T-helper 1 cell (primary cell): ENCODE measurements around the gene C1orf116.
A peak's percentile ranks its signal among the peaks of the same experiment; 100 is the strongest.

ENCODE experiments used
- DNase-seq, 5 donors: peaks; one replicate each; pipeline ENCODE4 v3.0.0-alpha.2; 2012 to 2020

C1orf116 gene

DNA sequence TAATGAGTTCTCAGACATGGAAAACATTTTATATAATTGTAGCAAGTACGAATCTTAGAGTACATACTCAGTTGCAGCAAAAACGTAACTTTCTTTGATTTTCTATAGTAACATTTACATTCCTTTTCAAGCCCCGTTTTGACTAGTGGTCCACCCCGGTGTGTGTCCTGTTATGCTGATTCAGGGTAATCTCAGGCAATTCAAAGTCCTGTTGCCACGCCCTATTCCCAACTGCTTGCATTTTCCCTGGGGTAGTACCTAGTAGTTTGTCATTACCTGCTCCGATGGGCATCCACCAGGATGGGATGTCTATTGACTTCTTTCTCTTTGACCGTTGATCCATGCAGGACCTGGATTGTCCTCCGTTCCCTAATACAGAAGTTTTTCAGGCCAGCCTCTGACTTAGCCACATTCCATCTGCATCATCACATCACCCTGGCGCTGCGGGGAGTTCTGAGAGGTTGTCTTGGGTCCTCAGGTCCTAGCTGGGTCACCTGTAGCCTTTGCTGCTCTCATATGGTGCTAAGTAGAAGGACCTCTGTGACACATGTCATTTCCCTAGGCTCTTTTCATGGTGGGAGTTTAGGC, 47.3 kb downstream of the C1orf116 start:
- no peak for DNase-seq

DNA sequence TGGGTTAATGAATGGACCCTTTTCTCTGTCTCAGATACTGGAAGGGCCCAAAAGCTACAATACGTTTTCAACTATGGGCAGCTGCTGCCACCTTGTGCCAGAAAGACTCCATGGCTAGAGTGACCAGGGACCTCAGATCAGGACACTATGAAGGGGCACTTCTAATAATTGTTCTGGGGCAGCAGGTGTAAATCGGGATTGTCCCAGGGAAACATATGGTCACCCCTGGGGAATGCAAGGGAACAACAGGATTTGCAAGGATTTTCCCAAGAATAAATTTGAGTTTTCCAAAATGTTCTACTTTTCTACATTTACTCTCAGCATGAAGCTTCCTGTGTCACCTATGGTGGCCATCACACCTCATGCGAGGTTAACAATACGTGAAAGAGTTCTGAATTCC, 50.3 kb downstream of the C1orf116 start:
- DNase-seq: peak; percentile 25 to 66 (median 34)

DNA sequence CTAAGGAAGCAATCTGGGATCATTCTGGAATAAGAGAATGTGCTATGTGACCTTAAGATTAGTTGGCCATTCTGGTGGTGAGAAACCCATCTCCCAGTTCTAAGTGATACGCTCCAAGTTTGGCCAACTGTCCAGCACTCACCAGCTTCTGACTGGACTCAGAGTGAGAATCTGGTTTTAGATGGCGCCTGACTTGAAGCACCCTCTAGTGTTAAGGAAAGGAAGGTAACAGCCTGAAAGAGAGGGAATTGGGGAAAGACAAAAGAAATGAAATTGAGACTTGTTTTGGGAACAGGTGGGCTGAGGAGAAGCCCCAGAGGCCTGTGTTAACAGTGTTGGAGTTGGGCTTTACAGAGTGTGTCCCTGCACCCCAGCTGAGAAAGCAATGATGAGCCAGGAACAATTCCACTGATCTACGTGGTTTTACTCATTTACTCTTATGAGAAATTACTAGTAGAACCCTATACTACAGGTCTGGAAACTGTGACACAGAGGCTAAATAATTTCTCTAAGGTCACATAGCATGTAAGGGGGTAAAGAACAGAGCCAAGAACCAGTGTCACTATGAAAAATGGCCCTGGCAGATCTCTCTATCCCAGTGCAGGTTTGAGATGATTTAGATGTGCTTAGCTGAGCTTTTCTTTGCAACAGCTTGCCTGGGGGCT, 53.0 kb downstream of the C1orf116 start:
- DNase-seq: no peak

DNA sequence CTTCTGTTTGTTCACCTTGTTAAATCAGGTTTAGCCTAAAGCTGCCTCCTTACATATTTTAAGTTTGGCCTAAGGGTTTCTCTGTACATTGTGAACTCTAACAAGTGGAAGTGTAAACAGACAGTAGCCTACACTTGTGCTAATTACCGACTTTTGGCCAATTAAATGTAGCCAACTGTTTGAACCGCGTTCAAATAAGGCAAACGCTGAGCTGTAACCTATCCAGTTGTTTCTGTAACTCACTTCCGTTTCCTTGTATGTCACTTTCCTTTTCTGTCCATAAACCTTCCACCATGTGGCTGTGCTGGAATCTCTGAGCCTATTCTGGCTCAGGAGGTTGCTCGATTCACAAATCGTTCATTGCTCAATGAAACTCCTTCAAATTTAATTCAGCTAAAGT, 54.3 kb downstream of the C1orf116 start:
- no peak for DNase-seq

DNA sequence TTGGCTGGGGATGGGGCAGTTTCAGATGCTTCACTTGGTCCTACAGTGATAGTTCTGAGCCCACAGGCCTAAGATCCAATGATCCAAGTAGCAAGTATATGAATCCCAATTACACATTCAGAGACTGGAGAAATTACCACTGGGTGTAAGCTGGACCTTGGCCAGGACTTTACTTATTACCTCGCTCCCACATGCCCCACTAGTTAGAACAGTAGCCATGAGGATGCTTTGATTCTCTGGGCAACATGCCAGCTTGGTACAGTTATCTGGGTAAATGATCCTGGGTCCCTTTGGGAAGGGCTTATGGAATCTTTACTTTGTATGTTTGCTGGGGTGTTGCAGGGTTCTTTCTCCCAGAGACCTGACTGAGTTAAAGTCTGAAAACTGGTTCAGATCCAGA, 57.2 kb downstream of the C1orf116 start:
- DNase-seq: no peak

DNA sequence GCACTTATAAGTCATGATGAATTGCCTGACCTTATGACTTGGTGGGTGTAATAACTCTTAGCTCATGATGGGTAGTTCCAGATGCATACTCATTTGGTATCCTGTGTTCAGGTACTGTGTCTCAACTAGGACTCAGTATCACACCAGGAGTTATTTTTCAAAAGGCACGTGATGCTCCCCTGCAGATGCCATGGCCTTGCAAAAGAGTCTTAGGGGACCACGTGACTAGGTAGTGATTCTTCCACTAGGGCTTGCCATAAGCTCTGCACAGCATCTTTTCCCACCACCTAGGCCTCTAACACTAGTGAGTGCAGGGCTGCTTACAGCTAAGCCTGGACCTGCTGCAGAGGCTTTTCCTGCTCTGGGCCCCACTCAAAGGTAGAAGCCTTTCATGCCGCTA, 58.4 kb downstream of the C1orf116 start:
- DNase-seq: no peak

DNA sequence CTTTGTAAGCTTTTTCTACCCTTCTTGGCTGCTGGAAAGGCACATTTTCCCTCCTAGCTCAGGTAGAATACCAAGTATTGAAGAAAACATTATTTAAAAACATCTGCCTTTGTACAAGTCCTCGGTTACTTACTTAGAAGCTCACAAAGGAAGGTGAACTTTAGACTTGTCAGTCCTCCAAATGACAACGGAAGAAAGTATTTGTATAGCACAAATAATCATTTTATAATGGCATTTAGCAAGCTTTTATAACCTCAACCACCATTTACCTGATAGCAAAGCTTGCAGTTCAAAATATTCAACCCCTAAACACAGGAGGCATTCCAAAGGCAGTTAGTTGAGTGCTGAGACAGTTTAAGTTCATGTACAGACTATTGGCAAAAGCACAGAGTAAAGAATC, 59.8 kb downstream of the C1orf116 start:
- DNase-seq: no peak

DNA sequence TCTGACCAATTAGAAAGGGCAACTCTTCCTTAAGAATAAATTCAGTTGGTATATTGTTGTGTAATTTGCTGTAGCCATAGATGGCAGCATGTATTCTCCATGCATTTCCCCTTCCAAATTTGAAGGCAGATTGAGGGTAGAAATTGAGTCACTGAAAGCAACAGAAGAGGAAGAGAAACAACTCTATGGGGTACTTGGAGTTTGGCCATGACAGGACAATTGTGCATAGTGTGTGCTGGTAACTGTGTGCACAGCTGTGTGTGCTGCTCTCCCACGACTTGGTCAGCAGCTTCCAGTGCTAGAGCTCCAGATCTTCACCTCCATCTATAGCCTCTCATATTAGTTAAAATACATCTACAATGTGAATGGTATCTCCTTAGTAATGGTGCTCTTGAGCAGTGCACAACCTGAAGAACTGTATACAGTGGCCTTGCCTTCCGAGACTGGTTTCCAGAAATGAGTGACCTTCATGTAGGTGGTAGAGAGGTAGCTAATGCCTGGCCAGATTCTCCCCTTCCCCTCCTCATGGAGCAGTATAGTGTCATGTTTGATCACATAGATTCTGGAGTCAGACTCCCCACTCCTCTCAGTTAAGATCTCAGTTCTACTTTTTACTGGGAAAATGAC, 61.4 kb downstream of the C1orf116 start:
- no peak for DNase-seq

DNA sequence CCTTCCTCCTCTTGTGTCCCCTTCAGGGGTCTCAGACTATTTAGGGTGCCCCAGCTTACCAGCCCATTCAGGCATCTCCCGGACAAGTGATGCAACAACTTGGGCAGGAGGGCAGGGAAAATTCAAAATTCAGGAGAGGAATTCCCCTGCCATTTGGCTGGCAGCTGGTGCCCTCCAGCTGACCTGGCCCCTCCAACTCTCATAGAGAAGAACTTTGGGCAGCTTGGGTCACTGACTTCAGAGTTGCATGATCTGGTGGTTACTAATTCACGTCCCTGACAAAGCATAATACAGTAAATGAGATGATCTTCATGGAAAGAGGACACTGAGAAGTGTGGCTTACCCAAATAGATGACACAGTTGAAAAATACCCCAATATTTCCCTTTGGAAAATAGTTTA, 62.1 kb downstream of the C1orf116 start, which contains the start of gene FCAMR:
Gene FCAMR (minus strand): TSS at position 15 of the 400 bp plus-strand sequence. CDS start 335 bp downstream, outside the sequence.
- DNase-seq: no peak

DNA sequence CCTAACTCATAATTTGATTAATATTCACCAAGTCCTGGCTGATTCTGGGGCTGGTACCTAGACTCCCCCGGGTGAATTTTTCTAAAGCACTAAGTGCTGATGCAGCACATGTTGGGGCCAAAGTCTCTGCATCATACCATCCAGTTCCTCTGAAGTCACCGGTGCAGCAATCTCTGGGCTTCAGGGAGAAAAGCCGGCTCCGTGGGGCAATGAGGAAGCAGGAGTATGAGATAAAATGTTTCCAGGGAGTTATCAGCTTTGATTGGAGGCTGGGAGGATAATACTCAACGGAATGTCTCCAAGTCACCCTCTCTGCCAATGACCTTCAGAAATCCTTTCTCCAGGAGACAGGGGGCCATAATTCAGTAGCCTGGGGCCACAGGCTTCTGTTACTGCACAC, 63.5 kb downstream of the C1orf116 start:
- no peak for DNase-seq
